IMR-90 (cell line): ENCODE data around the gene ANO2. TPM values are rescaled to one million over a fixed set of nuclear protein-coding genes. Genes with fewer than 3 reads are reported as not detected.

Source experiments
- ATAC-seq: fragments of 200-7000 bp; cut with Tn5 transposase; 2 replicates; pipeline ENCODE4 v1.9.1; 2020; ENCODE audit warnings: low read depth, mild to moderate bottlenecking, moderate library complexity
- BruUV-seq: library from RNA; stranded (reverse); fragments of 400-500 nt; replicated peaks from 2 replicates; lab custom pipeline; 2021; lab: Mats Ljungman, UMichigan
- CTCF ChIA-PET: fragments of 300-600 bp; formaldehyde crosslinking; extraction: SDS; loops from one replicate; lab custom pipeline; 2021; ENCODE audit warnings: antibody characterized with exemption; lab: Yijun Ruan, JAX
- POLR2A ChIA-PET: fragments of 300-600 bp; sonication (Branson Sonifier 250); formaldehyde crosslinking; loops from one replicate; lab custom pipeline; 2022; ENCODE audit warnings: antibody characterized with exemption; ENCODE audit not compliant: unreplicated experiment; lab: Charles Lee
- DNase-seq: peaks from one replicate; pipeline ENCODE4 v3.0.0; 2013
- H2AFZ ChIP-seq: replicated peaks from 2 replicates; pipeline ENCODE3; 2013; ENCODE audit warnings: low read length, mild to moderate bottlenecking; ENCODE audit not compliant: poor library complexity
- H2AK5ac ChIP-seq: 2 replicates; pipeline ENCODE4 v1.6.1; 2013; ENCODE audit warnings: low read depth, low read length, inconsistent platforms
- H2AK9ac ChIP-seq: replicated peaks from 2 replicates; pipeline ENCODE3; 2013; ENCODE audit warnings: mild to moderate bottlenecking, low read depth, low read length, moderate library complexity; ENCODE audit not compliant: poor library complexity
- H2BK120ac ChIP-seq: 2 replicates; pipeline ENCODE4 v1.6.1; 2013; ENCODE audit warnings: low read depth, low read length, inconsistent platforms
- H2BK15ac ChIP-seq: 3 replicates; pipeline ENCODE4 v1.6.1; 2013; ENCODE audit warnings: low read depth, low read length, inconsistent platforms
- H2BK20ac ChIP-seq: 2 replicates; pipeline ENCODE4 v1.6.1; 2013; ENCODE audit warnings: low read depth, mild to moderate bottlenecking, inconsistent platforms, low read length, moderate library complexity
- H2BK5ac ChIP-seq: 2 replicates; pipeline ENCODE4 v1.6.1; 2013; ENCODE audit warnings: mild to moderate bottlenecking, low read depth, low read length, inconsistent platforms; ENCODE audit not compliant: poor library complexity, severe bottlenecking
- H3K14ac ChIP-seq: replicated peaks from 2 replicates; pipeline ENCODE4 v1.6.1; 2013; ENCODE audit warnings: low read depth, low read length, inconsistent platforms
- H3K18ac ChIP-seq: 2 replicates; pipeline ENCODE4 v1.6.1; 2013; ENCODE audit warnings: low read depth, low read length, control low read depth
- H3K23ac ChIP-seq: 2 replicates; pipeline ENCODE4 v1.6.1; 2013; ENCODE audit warnings: low read depth, low read length, inconsistent platforms
- H3K27ac ChIP-seq: 2 replicates; pipeline ENCODE4 v1.5.1; 2013; ENCODE audit warnings: mild to moderate bottlenecking, control low read depth, low read length; ENCODE audit not compliant: insufficient read depth
- H3K27me3 ChIP-seq: 2 replicates; pipeline ENCODE4 v1.6.1; 2013; ENCODE audit warnings: low read length; ENCODE audit not compliant: control insufficient read depth, insufficient read depth
- H3K36me3 ChIP-seq: 2 replicates; pipeline ENCODE4 v1.6.1; 2013; ENCODE audit warnings: low read length, mixed read lengths; ENCODE audit not compliant: control insufficient read depth, insufficient read depth
- H3K4ac ChIP-seq: 2 replicates; pipeline ENCODE4 v1.6.1; 2013; ENCODE audit warnings: low read depth, low read length, inconsistent platforms
- H3K4me1 ChIP-seq: 2 replicates; pipeline ENCODE4 v1.6.1; 2013; ENCODE audit warnings: low read length, mixed read lengths; ENCODE audit not compliant: control insufficient read depth, insufficient read depth
- H3K4me2 ChIP-seq: 2 replicates; pipeline ENCODE4 v1.6.1; 2013; ENCODE audit warnings: low read depth, mild to moderate bottlenecking, control low read depth, low read length, moderate library complexity
- H3K4me3 ChIP-seq: 2 replicates; pipeline ENCODE4 v1.5.1; 2013; ENCODE audit warnings: low read depth, mild to moderate bottlenecking, control low read depth, low read length, moderate library complexity; ENCODE audit not compliant: insufficient read depth
- H3K56ac ChIP-seq: 2 replicates; pipeline ENCODE4 v1.6.1; 2013; ENCODE audit warnings: low read length, inconsistent platforms; ENCODE audit not compliant: insufficient read depth; ENCODE audit errors: extremely low read depth
- H3K79me1 ChIP-seq, 2 experiments: 2 replicates each; pipeline ENCODE4 v1.6.1; 2013; ENCODE audit warnings: low read length in 2 of 2, inconsistent platforms in 1 of 2, low read depth in 1 of 2
- H3K9ac ChIP-seq: 2 replicates; pipeline ENCODE4 v1.6.1; 2013; ENCODE audit warnings: low read depth, low read length, control low read depth
- H3K9me1 ChIP-seq: 2 replicates; pipeline ENCODE4 v1.6.1; 2013; ENCODE audit warnings: low read length, inconsistent platforms; ENCODE audit not compliant: insufficient read depth
- H3K9me3 ChIP-seq: 2 replicates; pipeline ENCODE4 v1.6.1; 2013; ENCODE audit warnings: low read length; ENCODE audit not compliant: control insufficient read depth, insufficient read depth
- H4K20me1 ChIP-seq: 2 replicates; pipeline ENCODE4 v1.6.1; 2013; ENCODE audit warnings: low read length, inconsistent platforms; ENCODE audit not compliant: insufficient read depth
- H4K5ac ChIP-seq: 2 replicates; pipeline ENCODE4 v1.6.1; 2013; ENCODE audit warnings: mild to moderate bottlenecking, low read depth, low read length, control low read depth
- H4K8ac ChIP-seq, 2 experiments: 2 replicates each; pipeline ENCODE4 v1.6.1; 2013; ENCODE audit warnings: low read depth in 2 of 2, low read length in 2 of 2, control low read depth in 1 of 2, inconsistent platforms in 1 of 2
- H4K91ac ChIP-seq: 2 replicates; pipeline ENCODE4 v1.6.1; 2013; ENCODE audit warnings: low read depth, low read length, inconsistent platforms; ENCODE audit not compliant: insufficient read depth
- BHLHE40 ChIP-seq: fragments of 150-350 bp; IDR thresholded peaks from 2 replicates; pipeline ENCODE4 v1.6.1; 2016; ENCODE audit warnings: mild to moderate bottlenecking, low read depth, low read length
- CEBPB ChIP-seq: IDR thresholded peaks from 2 replicates; pipeline ENCODE4 v1.6.1; 2012; ENCODE audit warnings: low read depth, low read length, improper control_type of control experiment
- CHD1 ChIP-seq: IDR thresholded peaks from 2 replicates; pipeline ENCODE4 v1.6.1; 2012; ENCODE audit warnings: low read depth, low read length, improper control_type of control experiment
- FOS ChIP-seq: fragments of 150-350 bp; IDR thresholded peaks from 2 replicates; pipeline ENCODE4 v1.6.1; 2016; ENCODE audit warnings: low read depth, low read length
- MAFK ChIP-seq: IDR thresholded peaks from 2 replicates; pipeline ENCODE4 v1.6.1; 2012; ENCODE audit warnings: low read depth, low read length, improper control_type of control experiment
- MAZ ChIP-seq: IDR thresholded peaks from 2 replicates; pipeline ENCODE4 v1.6.1; 2012; ENCODE audit warnings: low read depth, mild to moderate bottlenecking, low read length, improper control_type of control experiment, moderate library complexity, borderline replicate concordance
- MXI1 ChIP-seq: IDR thresholded peaks from 2 replicates; pipeline ENCODE4 v1.6.1; 2012; ENCODE audit warnings: low read depth, mild to moderate bottlenecking, low read length, moderate library complexity, borderline replicate concordance
- NFE2L2 ChIP-seq: fragments of 150-350 bp; IDR thresholded peaks from 2 replicates; pipeline ENCODE4 v1.6.1; 2016; ENCODE audit warnings: low read depth, mild to moderate bottlenecking, low read length
- POLR2A ChIP-seq: IDR thresholded peaks from 2 replicates; pipeline ENCODE4 v1.6.1; 2012; ENCODE audit warnings: mild to moderate bottlenecking, low read depth, low read length
- RAD21 ChIP-seq: IDR thresholded peaks from 2 replicates; pipeline ENCODE4 v1.6.1; 2012; ENCODE audit warnings: low read length, improper control_type of control experiment
- RCOR1 ChIP-seq: IDR thresholded peaks from 2 replicates; pipeline ENCODE4 v1.6.1; 2012; ENCODE audit warnings: mild to moderate bottlenecking, low read length, improper control_type of control experiment; ENCODE audit not compliant: insufficient replicate concordance
- RFX5 ChIP-seq: IDR thresholded peaks from 2 replicates; pipeline ENCODE4 v1.8.0; 2012; ENCODE audit warnings: low read depth, mild to moderate bottlenecking, low read length, moderate library complexity
- SMC3 ChIP-seq: fragments of 150-350 bp; IDR thresholded peaks from 2 replicates; pipeline ENCODE4 v1.6.1; 2016; ENCODE audit warnings: low read depth, mild to moderate bottlenecking, antibody characterized with exemption, low read length, moderate library complexity
- WGBS, 2 experiments: methylation state at CpG; one replicate each; pipeline versions ENCODE4 v1.1.5 to v1.1.7; 2013; ENCODE audit warnings: missing lambda C conversion rate in 2 of 2; ENCODE audit not compliant: insufficient read length in 1 of 2; ENCODE audit errors: extremely low coverage in 2 of 2; 5-methylcytosine and 5-hydroxymethylcytosine counted together
- dilution Hi-C: fragments of 300-500 bp; cut with HindIII; formaldehyde crosslinking; loops from one replicate; pipeline ENCODE4 v1.14.3; 2018; ENCODE audit warnings: low sequenced_read_pairs; ENCODE audit not compliant: unreplicated experiment
- in situ Hi-C: fragments of 300-500 bp; cut with MboI; formaldehyde crosslinking; loops from 3 replicates; pipeline ENCODE4 v1.14.3; 2019; ENCODE audit warnings: low sequenced_read_pairs, inconsistent platforms, mixed read lengths
- intact Hi-C: fragments of 100-400 bp; cut with micrococcal nuclease; formaldehyde crosslinking; loops from 2 replicates; pipeline ENCODE4 v1.10.0; 2022
- polyA plus RNA-seq, 3 experiments: library from polyadenylated mRNA; depleted of rRNA; stranded (reverse); fragments of >200 nt; gene quantifications; 2 replicates each; pipeline ENCODE4 v1.2.3, GENCODE V29; 2012; ENCODE audit warnings: low replicate concordance in 1 of 3
- total RNA-seq: library from RNA; depleted of rRNA; stranded (reverse); fragments of >200 nt; gene quantifications from 2 replicates; pipeline ENCODE4 v1.2.3, GENCODE V29; 2012
- TF ChIP-seq, protein P1 (sequence below): conservative IDR thresholded peaks from 2 replicates; pipeline ENCODE4 v1.5.1; 2012; ENCODE audit warnings: mild to moderate bottlenecking, low read depth, low read length, improper control_type of control experiment
- TF ChIP-seq, protein P2 (sequence below): fragments of 150-350 bp; IDR thresholded peaks from 2 replicates; pipeline ENCODE4 v1.6.1; 2017; ENCODE audit warnings: mild to moderate bottlenecking, antibody characterized with exemption, low read length, low read depth
- TF ChIP-seq, protein P3 (sequence below): fragments of 150-350 bp; IDR thresholded peaks from 2 replicates; pipeline ENCODE4 v1.6.1; 2016; ENCODE audit warnings: low read depth, mild to moderate bottlenecking, low read length, moderate library complexity, borderline replicate concordance

The ANO2 gene
- total and polyA plus RNA-seq, 2 of the 4 experiments (the other 2 are of a cell fraction), result 0.22 TPM; not detected in 1

DNA sequence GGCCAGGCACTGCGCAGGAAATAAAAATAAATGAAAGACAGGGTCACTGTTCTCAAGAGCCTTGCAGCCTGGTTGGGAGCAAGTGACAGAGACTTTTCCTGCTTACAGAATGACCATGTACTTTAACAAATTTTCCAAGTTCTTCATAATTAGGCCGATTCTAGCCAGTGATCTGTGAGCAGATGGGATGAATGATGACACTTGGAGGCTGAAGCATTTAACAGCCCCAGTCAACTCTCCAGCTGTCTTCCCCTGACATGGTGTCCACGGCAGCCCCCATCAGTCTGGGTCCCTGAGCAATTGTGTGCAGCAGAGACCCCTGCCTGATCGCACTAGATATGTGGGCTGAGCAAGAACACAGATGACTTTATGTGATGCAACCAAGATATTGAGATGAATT, 314.3 kb downstream of the ANO2 start:
- H3K36me3 ChIP-seq, result no peaks in the 10 kb centered on the region
- no peak overlapping the region for H3K4me2 ChIP-seq
- H2AK9ac ChIP-seq, result no peak overlapping the region
- H4K8ac ChIP-seq, result no peak overlapping the region
- no peak overlapping the region for H3K14ac ChIP-seq
- ChIA-PET POLR2A (no interaction called here), CTCF (no interaction called here)
- H2AFZ ChIP-seq, result no peak overlapping the region
- ATAC-seq, result no peak
- H3K27ac ChIP-seq, result no peak overlapping the region
- no peaks in the 10 kb centered on the region for H3K79me1 ChIP-seq
- no peak overlapping the region for H3K23ac ChIP-seq
- H4K91ac ChIP-seq, result no peak overlapping the region
- no peak overlapping the region for H3K9ac ChIP-seq
- H2BK120ac ChIP-seq, result no peak overlapping the region
- no CpG with 5 or more reads among the region's 4 CpGs for WGBS, 2 experiments
- H3K27me3 ChIP-seq, result peaks cover 71% of the 10 kb centered on the region
- TF ChIP-seq CHD1 (no peak), NFE2L2 (no peak), BHLHE40 (no peak), RCOR1 (no peak), SMC3 (no peak), MAFK (no peak), CEBPB (no peak), RFX5 (no peak), FOS (no peak), POLR2A (no peak), RAD21 (no peak), MAZ (no peak), MXI1 (no peak)
- TF ChIP-seq, protein P1, sequence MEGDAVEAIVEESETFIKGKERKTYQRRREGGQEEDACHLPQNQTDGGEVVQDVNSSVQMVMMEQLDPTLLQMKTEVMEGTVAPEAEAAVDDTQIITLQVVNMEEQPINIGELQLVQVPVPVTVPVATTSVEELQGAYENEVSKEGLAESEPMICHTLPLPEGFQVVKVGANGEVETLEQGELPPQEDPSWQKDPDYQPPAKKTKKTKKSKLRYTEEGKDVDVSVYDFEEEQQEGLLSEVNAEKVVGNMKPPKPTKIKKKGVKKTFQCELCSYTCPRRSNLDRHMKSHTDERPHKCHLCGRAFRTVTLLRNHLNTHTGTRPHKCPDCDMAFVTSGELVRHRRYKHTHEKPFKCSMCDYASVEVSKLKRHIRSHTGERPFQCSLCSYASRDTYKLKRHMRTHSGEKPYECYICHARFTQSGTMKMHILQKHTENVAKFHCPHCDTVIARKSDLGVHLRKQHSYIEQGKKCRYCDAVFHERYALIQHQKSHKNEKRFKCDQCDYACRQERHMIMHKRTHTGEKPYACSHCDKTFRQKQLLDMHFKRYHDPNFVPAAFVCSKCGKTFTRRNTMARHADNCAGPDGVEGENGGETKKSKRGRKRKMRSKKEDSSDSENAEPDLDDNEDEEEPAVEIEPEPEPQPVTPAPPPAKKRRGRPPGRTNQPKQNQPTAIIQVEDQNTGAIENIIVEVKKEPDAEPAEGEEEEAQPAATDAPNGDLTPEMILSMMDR, result no peak
- TF ChIP-seq, protein P2, sequence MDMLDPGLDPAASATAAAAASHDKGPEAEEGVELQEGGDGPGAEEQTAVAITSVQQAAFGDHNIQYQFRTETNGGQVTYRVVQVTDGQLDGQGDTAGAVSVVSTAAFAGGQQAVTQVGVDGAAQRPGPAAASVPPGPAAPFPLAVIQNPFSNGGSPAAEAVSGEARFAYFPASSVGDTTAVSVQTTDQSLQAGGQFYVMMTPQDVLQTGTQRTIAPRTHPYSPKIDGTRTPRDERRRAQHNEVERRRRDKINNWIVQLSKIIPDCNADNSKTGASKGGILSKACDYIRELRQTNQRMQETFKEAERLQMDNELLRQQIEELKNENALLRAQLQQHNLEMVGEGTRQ, result no peak
- TF ChIP-seq, protein P3, sequence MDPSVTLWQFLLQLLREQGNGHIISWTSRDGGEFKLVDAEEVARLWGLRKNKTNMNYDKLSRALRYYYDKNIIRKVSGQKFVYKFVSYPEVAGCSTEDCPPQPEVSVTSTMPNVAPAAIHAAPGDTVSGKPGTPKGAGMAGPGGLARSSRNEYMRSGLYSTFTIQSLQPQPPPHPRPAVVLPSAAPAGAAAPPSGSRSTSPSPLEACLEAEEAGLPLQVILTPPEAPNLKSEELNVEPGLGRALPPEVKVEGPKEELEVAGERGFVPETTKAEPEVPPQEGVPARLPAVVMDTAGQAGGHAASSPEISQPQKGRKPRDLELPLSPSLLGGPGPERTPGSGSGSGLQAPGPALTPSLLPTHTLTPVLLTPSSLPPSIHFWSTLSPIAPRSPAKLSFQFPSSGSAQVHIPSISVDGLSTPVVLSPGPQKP, result no peak
- intact Hi-C loops, result no loop called here
- H2BK15ac ChIP-seq, result no peak overlapping the region
- dilution Hi-C loops, result no loop called here
- H3K4ac ChIP-seq, result no peak overlapping the region
- no peaks in the 10 kb centered on the region for H3K9me1 ChIP-seq
- no peak overlapping the region for H2BK5ac ChIP-seq
- H2BK20ac ChIP-seq, result no peak overlapping the region
- in situ Hi-C loops, result no loop called here
- no peaks in the 10 kb centered on the region for H3K9me3 ChIP-seq
- no peaks in the 10 kb centered on the region for H3K4me1 ChIP-seq
- no peak overlapping the region for H3K4me3 ChIP-seq
- no TSS peak for BruUV-seq
- no peak overlapping the region for H4K5ac ChIP-seq
- no peak overlapping the region for H3K56ac ChIP-seq
- H2AK5ac ChIP-seq, result no peak overlapping the region
- DNase-seq, result no peak
- no peak overlapping the region for H3K18ac ChIP-seq
- no peaks in the 10 kb centered on the region for H4K20me1 ChIP-seq
